HuH-7.5 (cell line): ENCODE data around the gene SNCG.
"Not testable (repeated sequence)": the region's sequence is repeated elsewhere in the genome, so short reads cannot be mapped to it uniquely, and the experiment has no call there.

Experiments used
- DNase-seq: peaks from one replicate; pipeline ENCODE4 v3.0.0; 2011; ENCODE audit warnings: low spot score

The SNCG gene

GRCh38 chr10:86958116-86958900, at the start of gene SNCG:
Gene SNCG (plus strand): TSS chr10:86958599. CDS start chr10:86958698, 99 bp downstream.
- DNase-seq, result no peak

GRCh38 chr10:86914734-86915133, 43.7 kb upstream of the SNCG start:
- no peak for DNase-seq

- DNase-seq, result no peak
Measured at GRCh38 chr10:86918022-86918471, 40.4 kb upstream of the SNCG start.

GRCh38 chr10:86922553-86922961, 35.8 kb upstream of the SNCG start:
- no peak for DNase-seq

GRCh38 chr10:86929468-86930380, 28.7 kb upstream of the SNCG start:
- DNase-seq, result no peak

- DNase-seq, result no peak
Measured at GRCh38 chr10:86931872-86932271, 26.5 kb upstream of the SNCG start.

GRCh38 chr10:86932674-86933073, 25.7 kb upstream of the SNCG start:
- no peak for DNase-seq

- DNase-seq, result not testable (repeated sequence)
Measured at GRCh38 chr10:86934162-86934711, 24.2 kb upstream of the SNCG start.

GRCh38 chr10:86936661-86937501, 21.5 kb upstream of the SNCG start:
- DNase-seq, result no peak

- no peak for DNase-seq
Measured at GRCh38 chr10:86937502-86938154, 20.8 kb upstream of the SNCG start.

GRCh38 chr10:86938260-86938659, 20.1 kb upstream of the SNCG start:
- no peak for DNase-seq

GRCh38 chr10:86940076-86940475, 18.3 kb upstream of the SNCG start:
- not testable (repeated sequence) for DNase-seq

GRCh38 chr10:86940677-86941076, 17.7 kb upstream of the SNCG start:
- DNase-seq, result no peak

- DNase-seq, result no peak
Measured at GRCh38 chr10:86941426-86941825, 17.0 kb upstream of the SNCG start.

- no peak for DNase-seq
Measured at GRCh38 chr10:86941991-86942421, 16.4 kb upstream of the SNCG start.

GRCh38 chr10:86942441-86943315, 15.7 kb upstream of the SNCG start:
- DNase-seq, result no peak

GRCh38 chr10:86943316-86944030, 14.9 kb upstream of the SNCG start:
- no peak for DNase-seq

- no peak for DNase-seq
Measured at GRCh38 chr10:86944031-86944419, 14.4 kb upstream of the SNCG start.

GRCh38 chr10:86944471-86944870, 13.9 kb upstream of the SNCG start:
- DNase-seq, result no peak
